IMR-90 (cell line): ENCODE results near the gene B9D1. TPM values are rescaled to one million over a fixed set of nuclear protein-coding genes. Genes with fewer than 3 reads are reported as not detected.
A peak's percentile ranks its signal among the peaks of the same experiment; 100 is the strongest.

ENCODE experiments used
- ATAC-seq: fragments of 200-7000 bp; cut with Tn5 transposase; 2 replicates; pipeline ENCODE4 v1.9.1; 2020; ENCODE audit warnings: low read depth, mild to moderate bottlenecking, moderate library complexity
- BruUV-seq: library from RNA; stranded (reverse); fragments of 400-500 nt; replicated peaks from 2 replicates; lab custom pipeline; 2021; lab: Mats Ljungman, UMichigan
- CTCF ChIA-PET: fragments of 300-600 bp; formaldehyde crosslinking; extraction: SDS; loops from one replicate; lab custom pipeline; 2021; ENCODE audit warnings: antibody characterized with exemption; lab: Yijun Ruan, JAX
- POLR2A ChIA-PET: fragments of 300-600 bp; sonication (Branson Sonifier 250); formaldehyde crosslinking; loops from one replicate; lab custom pipeline; 2022; ENCODE audit warnings: antibody characterized with exemption; ENCODE audit not compliant: unreplicated experiment; lab: Charles Lee
- DNase-seq: peaks from one replicate; pipeline ENCODE4 v3.0.0; 2013
- H2AFZ ChIP-seq: replicated peaks from 2 replicates; pipeline ENCODE3; 2013; ENCODE audit warnings: low read length, mild to moderate bottlenecking; ENCODE audit not compliant: poor library complexity
- H2AK5ac ChIP-seq: 2 replicates; pipeline ENCODE4 v1.6.1; 2013; ENCODE audit warnings: low read depth, low read length, inconsistent platforms
- H2AK9ac ChIP-seq: replicated peaks from 2 replicates; pipeline ENCODE3; 2013; ENCODE audit warnings: mild to moderate bottlenecking, low read depth, low read length, moderate library complexity; ENCODE audit not compliant: poor library complexity
- H2BK120ac ChIP-seq: 2 replicates; pipeline ENCODE4 v1.6.1; 2013; ENCODE audit warnings: low read depth, low read length, inconsistent platforms
- H2BK15ac ChIP-seq: 3 replicates; pipeline ENCODE4 v1.6.1; 2013; ENCODE audit warnings: low read depth, low read length, inconsistent platforms
- H2BK20ac ChIP-seq: 2 replicates; pipeline ENCODE4 v1.6.1; 2013; ENCODE audit warnings: low read depth, mild to moderate bottlenecking, inconsistent platforms, low read length, moderate library complexity
- H2BK5ac ChIP-seq: 2 replicates; pipeline ENCODE4 v1.6.1; 2013; ENCODE audit warnings: mild to moderate bottlenecking, low read depth, low read length, inconsistent platforms; ENCODE audit not compliant: poor library complexity, severe bottlenecking
- H3K14ac ChIP-seq: replicated peaks from 2 replicates; pipeline ENCODE4 v1.6.1; 2013; ENCODE audit warnings: low read depth, low read length, inconsistent platforms
- H3K18ac ChIP-seq: 2 replicates; pipeline ENCODE4 v1.6.1; 2013; ENCODE audit warnings: low read depth, low read length, control low read depth
- H3K23ac ChIP-seq: 2 replicates; pipeline ENCODE4 v1.6.1; 2013; ENCODE audit warnings: low read depth, low read length, inconsistent platforms
- H3K27ac ChIP-seq: 2 replicates; pipeline ENCODE4 v1.5.1; 2013; ENCODE audit warnings: mild to moderate bottlenecking, control low read depth, low read length; ENCODE audit not compliant: insufficient read depth
- H3K27me3 ChIP-seq: 2 replicates; pipeline ENCODE4 v1.6.1; 2013; ENCODE audit warnings: low read length; ENCODE audit not compliant: control insufficient read depth, insufficient read depth
- H3K36me3 ChIP-seq: 2 replicates; pipeline ENCODE4 v1.6.1; 2013; ENCODE audit warnings: low read length, mixed read lengths; ENCODE audit not compliant: control insufficient read depth, insufficient read depth
- H3K4ac ChIP-seq: 2 replicates; pipeline ENCODE4 v1.6.1; 2013; ENCODE audit warnings: low read depth, low read length, inconsistent platforms
- H3K4me1 ChIP-seq: 2 replicates; pipeline ENCODE4 v1.6.1; 2013; ENCODE audit warnings: low read length, mixed read lengths; ENCODE audit not compliant: control insufficient read depth, insufficient read depth
- H3K4me2 ChIP-seq: 2 replicates; pipeline ENCODE4 v1.6.1; 2013; ENCODE audit warnings: low read depth, mild to moderate bottlenecking, control low read depth, low read length, moderate library complexity
- H3K4me3 ChIP-seq: 2 replicates; pipeline ENCODE4 v1.5.1; 2013; ENCODE audit warnings: low read depth, mild to moderate bottlenecking, control low read depth, low read length, moderate library complexity; ENCODE audit not compliant: insufficient read depth
- H3K56ac ChIP-seq: 2 replicates; pipeline ENCODE4 v1.6.1; 2013; ENCODE audit warnings: low read length, inconsistent platforms; ENCODE audit not compliant: insufficient read depth; ENCODE audit errors: extremely low read depth
- H3K79me1 ChIP-seq, 2 experiments: 2 replicates each; pipeline ENCODE4 v1.6.1; 2013; ENCODE audit warnings: low read length in 2 of 2, inconsistent platforms in 1 of 2, low read depth in 1 of 2
- H3K9ac ChIP-seq: 2 replicates; pipeline ENCODE4 v1.6.1; 2013; ENCODE audit warnings: low read depth, low read length, control low read depth
- H3K9me1 ChIP-seq: 2 replicates; pipeline ENCODE4 v1.6.1; 2013; ENCODE audit warnings: low read length, inconsistent platforms; ENCODE audit not compliant: insufficient read depth
- H3K9me3 ChIP-seq: 2 replicates; pipeline ENCODE4 v1.6.1; 2013; ENCODE audit warnings: low read length; ENCODE audit not compliant: control insufficient read depth, insufficient read depth
- H4K20me1 ChIP-seq: 2 replicates; pipeline ENCODE4 v1.6.1; 2013; ENCODE audit warnings: low read length, inconsistent platforms; ENCODE audit not compliant: insufficient read depth
- H4K5ac ChIP-seq: 2 replicates; pipeline ENCODE4 v1.6.1; 2013; ENCODE audit warnings: mild to moderate bottlenecking, low read depth, low read length, control low read depth
- H4K8ac ChIP-seq, 2 experiments: 2 replicates each; pipeline ENCODE4 v1.6.1; 2013; ENCODE audit warnings: low read depth in 2 of 2, low read length in 2 of 2, control low read depth in 1 of 2, inconsistent platforms in 1 of 2
- H4K91ac ChIP-seq: 2 replicates; pipeline ENCODE4 v1.6.1; 2013; ENCODE audit warnings: low read depth, low read length, inconsistent platforms; ENCODE audit not compliant: insufficient read depth
- BHLHE40 ChIP-seq: fragments of 150-350 bp; IDR thresholded peaks from 2 replicates; pipeline ENCODE4 v1.6.1; 2016; ENCODE audit warnings: mild to moderate bottlenecking, low read depth, low read length
- CEBPB ChIP-seq: IDR thresholded peaks from 2 replicates; pipeline ENCODE4 v1.6.1; 2012; ENCODE audit warnings: low read depth, low read length, improper control_type of control experiment
- MAFK ChIP-seq: IDR thresholded peaks from 2 replicates; pipeline ENCODE4 v1.6.1; 2012; ENCODE audit warnings: low read depth, low read length, improper control_type of control experiment
- NFE2L2 ChIP-seq: fragments of 150-350 bp; IDR thresholded peaks from 2 replicates; pipeline ENCODE4 v1.6.1; 2016; ENCODE audit warnings: low read depth, mild to moderate bottlenecking, low read length
- RFX5 ChIP-seq: IDR thresholded peaks from 2 replicates; pipeline ENCODE4 v1.8.0; 2012; ENCODE audit warnings: low read depth, mild to moderate bottlenecking, low read length, moderate library complexity
- SMC3 ChIP-seq: fragments of 150-350 bp; IDR thresholded peaks from 2 replicates; pipeline ENCODE4 v1.6.1; 2016; ENCODE audit warnings: low read depth, mild to moderate bottlenecking, antibody characterized with exemption, low read length, moderate library complexity
- WGBS, 2 experiments: methylation state at CpG; one replicate each; pipeline versions ENCODE4 v1.1.5 to v1.1.7; 2013; ENCODE audit warnings: missing lambda C conversion rate in 2 of 2; ENCODE audit not compliant: insufficient read length in 1 of 2; ENCODE audit errors: extremely low coverage in 2 of 2; 5-methylcytosine and 5-hydroxymethylcytosine counted together
- dilution Hi-C: fragments of 300-500 bp; cut with HindIII; formaldehyde crosslinking; loops from one replicate; pipeline ENCODE4 v1.14.3; 2018; ENCODE audit warnings: low sequenced_read_pairs; ENCODE audit not compliant: unreplicated experiment
- in situ Hi-C: fragments of 300-500 bp; cut with MboI; formaldehyde crosslinking; loops from 3 replicates; pipeline ENCODE4 v1.14.3; 2019; ENCODE audit warnings: low sequenced_read_pairs, inconsistent platforms, mixed read lengths
- intact Hi-C: fragments of 100-400 bp; cut with micrococcal nuclease; formaldehyde crosslinking; loops from 2 replicates; pipeline ENCODE4 v1.10.0; 2022
- polyA plus RNA-seq, 3 experiments: library from polyadenylated mRNA; depleted of rRNA; stranded (reverse); fragments of >200 nt; gene quantifications; 2 replicates each; pipeline ENCODE4 v1.2.3, GENCODE V29; 2012; ENCODE audit warnings: low replicate concordance in 1 of 3
- total RNA-seq: library from RNA; depleted of rRNA; stranded (reverse); fragments of >200 nt; gene quantifications from 2 replicates; pipeline ENCODE4 v1.2.3, GENCODE V29; 2012
- TF ChIP-seq, protein P1 (sequence below): fragments of 150-350 bp; IDR thresholded peaks from 2 replicates; pipeline ENCODE4 v1.6.1; 2017; ENCODE audit warnings: mild to moderate bottlenecking, antibody characterized with exemption, low read length, low read depth
- TF ChIP-seq, protein P2 (sequence below): conservative IDR thresholded peaks from 2 replicates; pipeline ENCODE4 v1.5.1; 2012; ENCODE audit warnings: mild to moderate bottlenecking, low read depth, low read length, improper control_type of control experiment
- TF ChIP-seq, protein P3 (sequence below): fragments of 150-350 bp; IDR thresholded peaks from 2 replicates; pipeline ENCODE4 v1.6.1; 2016; ENCODE audit warnings: low read depth, mild to moderate bottlenecking, low read length, moderate library complexity, borderline replicate concordance

Gene B9D1
- total and polyA plus RNA-seq, 2 of the 4 experiments (the other 2 are of a cell fraction) = 42.5 to 43.8 TPM

DNA sequence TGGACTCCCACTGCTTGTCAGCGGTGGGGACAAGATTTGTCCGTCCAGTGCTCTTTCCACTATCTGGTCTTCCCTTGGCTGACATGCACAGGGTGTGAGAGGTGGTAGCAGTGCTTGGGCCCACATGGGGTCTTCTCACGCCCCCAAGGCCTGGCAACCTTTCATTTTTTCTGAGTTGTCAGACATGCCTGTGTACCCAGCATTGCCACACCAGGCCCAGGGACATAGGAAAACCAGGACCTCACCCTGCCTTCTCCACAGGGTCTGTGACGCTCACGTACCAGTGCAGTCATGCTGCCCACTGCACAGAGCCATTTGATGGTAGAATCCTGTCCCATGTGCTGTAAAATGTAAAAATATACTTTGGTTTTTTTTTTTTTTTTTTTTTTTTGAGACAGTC, 57.8 kb downstream of the B9D1 start:
- peaks cover 32% of the 10 kb centered on the region for H4K20me1 ChIP-seq
- CTCF ChIA-PET = no interaction called here
- in situ Hi-C loops (no loop called here), dilution Hi-C loops (no loop called here), intact Hi-C loops (no loop called here)
- H2AK9ac ChIP-seq = peak overlapping the region; percentile 89
- no peak overlapping the region for H3K23ac ChIP-seq
- H3K4me2 ChIP-seq = no peak overlapping the region
- peak overlapping the region in 1 of 2 experiments; percentile 58; a peak in 1 of 4 replicates for H4K8ac ChIP-seq
- no peak overlapping the region for H3K18ac ChIP-seq
- H4K91ac ChIP-seq = no peak overlapping the region
- peak overlapping the region; percentile 53 for H2AFZ ChIP-seq
- peak overlapping the region; percentile 41; the same call in 1 of the 2 replicates for H2AK5ac ChIP-seq
- 0 out of 2 replicates have a peak overlapping the region, but pooled peaks have one; percentile 36 for H3K4ac ChIP-seq
- no peak overlapping the region for H3K4me3 ChIP-seq
- no peak for TF ChIP-seq CEBPB
- TF ChIP-seq, protein P1, sequence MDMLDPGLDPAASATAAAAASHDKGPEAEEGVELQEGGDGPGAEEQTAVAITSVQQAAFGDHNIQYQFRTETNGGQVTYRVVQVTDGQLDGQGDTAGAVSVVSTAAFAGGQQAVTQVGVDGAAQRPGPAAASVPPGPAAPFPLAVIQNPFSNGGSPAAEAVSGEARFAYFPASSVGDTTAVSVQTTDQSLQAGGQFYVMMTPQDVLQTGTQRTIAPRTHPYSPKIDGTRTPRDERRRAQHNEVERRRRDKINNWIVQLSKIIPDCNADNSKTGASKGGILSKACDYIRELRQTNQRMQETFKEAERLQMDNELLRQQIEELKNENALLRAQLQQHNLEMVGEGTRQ = no peak
- no peak for TF ChIP-seq SMC3
- no peak for TF ChIP-seq RFX5
- TF ChIP-seq, protein P2, sequence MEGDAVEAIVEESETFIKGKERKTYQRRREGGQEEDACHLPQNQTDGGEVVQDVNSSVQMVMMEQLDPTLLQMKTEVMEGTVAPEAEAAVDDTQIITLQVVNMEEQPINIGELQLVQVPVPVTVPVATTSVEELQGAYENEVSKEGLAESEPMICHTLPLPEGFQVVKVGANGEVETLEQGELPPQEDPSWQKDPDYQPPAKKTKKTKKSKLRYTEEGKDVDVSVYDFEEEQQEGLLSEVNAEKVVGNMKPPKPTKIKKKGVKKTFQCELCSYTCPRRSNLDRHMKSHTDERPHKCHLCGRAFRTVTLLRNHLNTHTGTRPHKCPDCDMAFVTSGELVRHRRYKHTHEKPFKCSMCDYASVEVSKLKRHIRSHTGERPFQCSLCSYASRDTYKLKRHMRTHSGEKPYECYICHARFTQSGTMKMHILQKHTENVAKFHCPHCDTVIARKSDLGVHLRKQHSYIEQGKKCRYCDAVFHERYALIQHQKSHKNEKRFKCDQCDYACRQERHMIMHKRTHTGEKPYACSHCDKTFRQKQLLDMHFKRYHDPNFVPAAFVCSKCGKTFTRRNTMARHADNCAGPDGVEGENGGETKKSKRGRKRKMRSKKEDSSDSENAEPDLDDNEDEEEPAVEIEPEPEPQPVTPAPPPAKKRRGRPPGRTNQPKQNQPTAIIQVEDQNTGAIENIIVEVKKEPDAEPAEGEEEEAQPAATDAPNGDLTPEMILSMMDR = no peak
- no peak for TF ChIP-seq BHLHE40
- TF ChIP-seq, protein P3, sequence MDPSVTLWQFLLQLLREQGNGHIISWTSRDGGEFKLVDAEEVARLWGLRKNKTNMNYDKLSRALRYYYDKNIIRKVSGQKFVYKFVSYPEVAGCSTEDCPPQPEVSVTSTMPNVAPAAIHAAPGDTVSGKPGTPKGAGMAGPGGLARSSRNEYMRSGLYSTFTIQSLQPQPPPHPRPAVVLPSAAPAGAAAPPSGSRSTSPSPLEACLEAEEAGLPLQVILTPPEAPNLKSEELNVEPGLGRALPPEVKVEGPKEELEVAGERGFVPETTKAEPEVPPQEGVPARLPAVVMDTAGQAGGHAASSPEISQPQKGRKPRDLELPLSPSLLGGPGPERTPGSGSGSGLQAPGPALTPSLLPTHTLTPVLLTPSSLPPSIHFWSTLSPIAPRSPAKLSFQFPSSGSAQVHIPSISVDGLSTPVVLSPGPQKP = no peak
- no peak for TF ChIP-seq MAFK
- TF ChIP-seq NFE2L2 = no peak
- H2BK20ac ChIP-seq = no peak overlapping the region
- BruUV-seq = no TSS peak
- H3K4me1 ChIP-seq = peaks cover 5% of the 10 kb centered on the region; the same call in 1 of the 2 replicates
- peaks cover 32 to 91% of the 10 kb centered on the region in 2 experiments for H3K79me1 ChIP-seq
- H2BK15ac ChIP-seq = no peak overlapping the region
- DNase-seq = no peak
- peak overlapping the region; percentile 75 for H3K14ac ChIP-seq
- H3K9me1 ChIP-seq = peaks cover 41% of the 10 kb centered on the region
- 100% methylated on average over 2 of the region's 5 CpGs; no CpG with 5 or more reads in 1 of the 2 experiments for WGBS, 2 experiments
- no peaks in the 10 kb centered on the region for H3K27me3 ChIP-seq
- peaks cover 16% of the 10 kb centered on the region for H3K36me3 ChIP-seq
- H2BK5ac ChIP-seq = no peak overlapping the region
- H3K27ac ChIP-seq = no peak overlapping the region
- no peak overlapping the region for H3K56ac ChIP-seq
- no peak overlapping the region for H3K9ac ChIP-seq
- POLR2A ChIA-PET = no interaction called here
- no peak overlapping the region for H2BK120ac ChIP-seq
- no peak for ATAC-seq
- H4K5ac ChIP-seq = no peak overlapping the region
- H3K9me3 ChIP-seq = no peaks in the 10 kb centered on the region
